RWPE2 (cell line): ENCODE measurements around the gene AMFR.

Experiments
- ATAC-seq: fragments of 200-7000 bp; cut with Tn5 transposase; 3 replicates; pipeline ENCODE4 v1.9.1; 2021; ENCODE audit warnings: low read depth
- DNase-seq: peaks from one replicate; pipeline ENCODE4 v3.0.0-alpha.2; 2020; ENCODE audit warnings: low spot score
- H3K27ac ChIP-seq: fragments of 450-650 bp; 2 replicates; pipeline ENCODE4 v1.5.1; 2017; ENCODE audit warnings: mild to moderate bottlenecking; ENCODE audit not compliant: poor library complexity, severe bottlenecking
- H3K27me3 ChIP-seq: fragments of 250-450 bp; sonication (Bioruptor Pico); 2 replicates; pipeline ENCODE4 v1.5.1; 2021; ENCODE audit warnings: mild to moderate bottlenecking, moderate library complexity; ENCODE audit not compliant: insufficient read depth, poor library complexity, severe bottlenecking
- H3K36me3 ChIP-seq: fragments of 250-450 bp; sonication (Bioruptor Pico); 2 replicates; pipeline ENCODE4 v1.5.1; 2020; ENCODE audit warnings: low read depth, mild to moderate bottlenecking, moderate library complexity
- H3K4me1 ChIP-seq: fragments of 250-450 bp; sonication (Bioruptor Pico); 2 replicates; pipeline ENCODE4 v1.5.1; 2021; ENCODE audit warnings: mild to moderate bottlenecking, moderate library complexity; ENCODE audit not compliant: insufficient read depth, poor library complexity, severe bottlenecking
- H3K4me3 ChIP-seq: fragments of 250-450 bp; sonication (Bioruptor Pico); 2 replicates; pipeline ENCODE4 v1.5.1; 2021; ENCODE audit warnings: mild to moderate bottlenecking, moderate library complexity; ENCODE audit not compliant: severe bottlenecking
- H3K9me3 ChIP-seq: fragments of 250-450 bp; sonication (Bioruptor Pico); 2 replicates; pipeline ENCODE4 v1.5.1; 2021; ENCODE audit warnings: mild to moderate bottlenecking, moderate library complexity; ENCODE audit not compliant: severe bottlenecking
- CTCF ChIP-seq: fragments of 450-650 bp; IDR thresholded peaks from one replicate; pipeline ENCODE4 v1.5.1; 2017; ENCODE audit warnings: mild to moderate bottlenecking, moderate library complexity; ENCODE audit not compliant: poor library complexity, severe bottlenecking

The AMFR gene

GRCh38 chr16:56328276-56329022 is 96.9 kb downstream of the AMFR start:
- no peaks in the 10 kb centered on the region for H3K27me3 ChIP-seq
- H3K27ac ChIP-seq: no peak overlapping the region
- DNase-seq (no peak), ATAC-seq (no peak)
- H3K4me1 ChIP-seq: peaks cover 23% of the 10 kb centered on the region
- H3K4me3 ChIP-seq: no peak overlapping the region
- H3K9me3 ChIP-seq: no peaks in the 10 kb centered on the region
- no peak for TF ChIP-seq CTCF
- no peaks in the 10 kb centered on the region for H3K36me3 ChIP-seq

- H3K4me3 ChIP-seq: no peak overlapping the region
- H3K36me3 ChIP-seq: no peaks in the 10 kb centered on the region
- peaks cover 23% of the 10 kb centered on the region for H3K4me1 ChIP-seq
- H3K27ac ChIP-seq: no peak overlapping the region
- H3K27me3 ChIP-seq: no peaks in the 10 kb centered on the region
- TF ChIP-seq CTCF: no peak
- no peaks in the 10 kb centered on the region for H3K9me3 ChIP-seq
- no peak for ATAC-seq
- no peak for DNase-seq
Measured at GRCh38 chr16:56327929-56328258, 97.5 kb downstream of the AMFR start.

- ATAC-seq: no peak
- H3K9me3 ChIP-seq: no peaks in the 10 kb centered on the region
Measured at GRCh38 chr16:56327071-56327928, 98.0 kb downstream of the AMFR start.

GRCh38 chr16:56325956-56326355 is 99.4 kb downstream of the AMFR start:
- Histone ChIP-seq H3K36me3 (no peaks in the 10 kb centered on the region), H3K27me3 (no peaks in the 10 kb centered on the region), H3K4me3 (no peak overlapping the region), H3K9me3 (no peaks in the 10 kb centered on the region), H3K4me1 (peaks cover 23% of the 10 kb centered on the region), H3K27ac (no peak overlapping the region)
- TF ChIP-seq CTCF: no peak
- ATAC-seq (no peak), DNase-seq (no peak)

More at GRCh38 chr16:56327071-56327928, 98.0 kb downstream of the AMFR start:
- Histone ChIP-seq H3K4me1 (peaks cover 23% of the 10 kb centered on the region), H3K27ac (no peak overlapping the region), H3K36me3 (no peaks in the 10 kb centered on the region), H3K27me3 (no peaks in the 10 kb centered on the region), H3K4me3 (no peak overlapping the region)
- TF ChIP-seq CTCF: no peak
- DNase-seq: no peak

GRCh38 chr16:56324406-56324805 is 100.9 kb downstream of the AMFR start:
- Histone ChIP-seq H3K9me3 (no peaks in the 10 kb centered on the region), H3K27me3 (no peaks in the 10 kb centered on the region), H3K36me3 (no peaks in the 10 kb centered on the region), H3K4me3 (no peak overlapping the region), H3K4me1 (peaks cover 15% of the 10 kb centered on the region), H3K27ac (peak overlapping the region; percentile 45)
- TF ChIP-seq CTCF: peak; percentile 21
- DNase-seq (peak; percentile 93), ATAC-seq (peak; percentile 88)
